OCI-M2 (cell line): ENCODE data around the gene ENKD1.
"Not testable (repeated sequence)": the region's sequence is repeated elsewhere in the genome, so short reads cannot be mapped to it uniquely, and the experiment has no call there.

ENCODE experiments used
- DNase-seq: peaks from one replicate; lab custom pipeline; 2025; ENCODE audit not compliant: unreplicated experiment; lab: John Stamatoyannopoulos, UW

ENKD1 gene, protein sequence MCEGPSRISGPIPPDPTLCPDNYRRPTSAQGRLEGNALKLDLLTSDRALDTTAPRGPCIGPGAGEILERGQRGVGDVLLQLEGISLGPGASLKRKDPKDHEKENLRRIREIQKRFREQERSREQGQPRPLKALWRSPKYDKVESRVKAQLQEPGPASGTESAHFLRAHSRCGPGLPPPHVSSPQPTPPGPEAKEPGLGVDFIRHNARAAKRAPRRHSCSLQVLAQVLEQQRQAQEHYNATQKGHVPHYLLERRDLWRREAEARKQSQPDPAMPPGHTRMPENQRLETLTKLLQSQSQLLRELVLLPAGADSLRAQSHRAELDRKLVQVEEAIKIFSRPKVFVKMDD

DNA sequence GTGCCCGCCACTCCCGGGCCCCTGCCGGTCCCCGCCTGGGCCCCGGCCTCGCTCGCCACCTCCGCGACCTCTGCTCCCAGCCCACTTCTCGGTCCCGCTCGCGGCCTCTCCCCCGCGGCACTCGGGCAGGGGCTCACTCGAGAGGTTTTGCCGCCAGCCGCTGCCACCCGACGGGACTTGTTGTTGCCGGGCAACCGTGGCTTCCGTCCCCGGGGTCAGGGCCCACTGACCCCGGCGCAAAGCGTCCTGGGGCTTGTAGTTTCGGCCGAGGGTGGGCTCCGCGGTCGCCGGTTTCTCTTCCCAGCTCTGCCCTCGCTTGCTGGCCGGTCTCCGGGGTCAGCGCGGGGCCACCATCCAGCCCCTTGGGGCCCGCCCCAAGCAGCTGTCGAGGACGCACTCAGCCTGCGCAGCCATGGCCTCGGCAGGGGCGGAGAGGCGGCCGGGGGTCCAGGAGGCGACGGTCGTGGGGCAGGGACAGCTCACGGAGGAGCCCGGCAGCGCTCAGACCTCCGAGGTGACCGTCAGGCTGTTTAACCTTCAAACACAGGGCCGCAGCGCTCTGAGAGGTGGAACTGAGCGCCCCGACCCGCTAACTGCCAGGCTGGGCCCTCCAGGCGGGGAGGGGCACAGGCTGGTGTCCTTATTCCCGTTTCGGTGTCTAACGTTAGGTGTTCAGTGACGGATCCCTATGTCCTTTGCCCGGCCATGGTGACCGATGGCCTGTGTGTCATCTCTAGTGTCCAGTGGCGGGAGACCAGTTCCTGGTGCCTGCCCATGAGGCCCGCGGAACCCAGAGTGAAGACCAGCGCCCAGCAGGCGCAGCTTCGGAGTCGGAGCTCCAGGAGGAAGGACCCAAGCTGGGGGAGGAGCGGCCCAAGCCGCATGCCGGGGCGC lies at the start of gene ENKD1, which contains the start of gene C16orf86:
Gene ENKD1, minus strand, starts transcription at position 192 of the 894 bp plus-strand sequence. CDS start 308 bp downstream, outside the sequence.
Gene C16orf86, plus strand, starts transcription at position 256 of the 894 bp plus-strand sequence. Its CDS starts 157 bp downstream, at position 413.
- no peak for DNase-seq

GRCh38 chr16:67716097-67716496 lies 49.5 kb upstream of the ENKD1 start:
- no peak for DNase-seq

GRCh38 chr16:67714522-67714921 lies 48.0 kb upstream of the ENKD1 start:
- DNase-seq: no peak

- no peak for DNase-seq
These were observed 47.2 kb upstream of the ENKD1 start for GRCh38 chr16:67713647-67714273.

- DNase-seq: no peak
These were observed 44.1 kb upstream of the ENKD1 start for GRCh38 chr16:67710607-67711006.

DNA sequence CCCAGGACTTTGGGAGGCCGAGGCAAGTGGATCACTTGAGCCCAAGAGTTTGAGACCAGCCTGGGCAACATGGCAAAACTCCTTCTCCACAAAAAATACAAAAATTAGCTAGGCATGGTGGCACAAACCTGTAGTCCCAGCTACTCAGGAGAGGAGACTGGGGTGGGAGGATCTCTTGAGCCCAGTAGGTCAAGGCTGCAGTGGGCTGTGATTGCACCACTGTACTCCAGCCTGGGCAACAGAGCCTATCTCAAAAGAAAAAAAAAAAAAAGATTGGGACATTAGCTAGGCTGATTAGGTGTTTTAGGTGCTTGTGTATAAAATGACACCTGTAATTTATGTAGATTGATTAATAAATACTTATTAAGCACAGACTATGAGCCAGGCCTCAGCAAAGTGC lies 42.5 kb upstream of the ENKD1 start:
- no peak for DNase-seq

DNA sequence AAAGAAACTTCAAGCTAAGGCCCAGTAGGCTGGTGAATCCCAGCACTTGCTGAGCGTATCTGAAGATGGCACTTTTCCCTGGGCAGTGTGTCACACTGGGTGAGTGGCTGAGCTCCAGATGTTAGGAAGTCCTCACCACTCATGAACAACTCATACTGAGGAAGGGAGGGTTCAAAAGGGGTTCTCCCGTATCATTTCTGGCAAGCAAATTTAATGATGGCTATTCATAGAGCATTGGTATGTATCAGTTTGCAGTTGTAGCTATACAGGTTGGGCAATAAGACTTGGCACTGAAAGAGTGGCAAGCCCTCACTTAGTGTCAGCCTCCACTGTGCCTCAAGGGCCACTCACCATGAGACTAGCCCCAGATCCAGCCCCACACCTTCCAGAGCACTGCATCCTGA lies 41.8 kb upstream of the ENKD1 start:
- DNase-seq: no peak

DNA sequence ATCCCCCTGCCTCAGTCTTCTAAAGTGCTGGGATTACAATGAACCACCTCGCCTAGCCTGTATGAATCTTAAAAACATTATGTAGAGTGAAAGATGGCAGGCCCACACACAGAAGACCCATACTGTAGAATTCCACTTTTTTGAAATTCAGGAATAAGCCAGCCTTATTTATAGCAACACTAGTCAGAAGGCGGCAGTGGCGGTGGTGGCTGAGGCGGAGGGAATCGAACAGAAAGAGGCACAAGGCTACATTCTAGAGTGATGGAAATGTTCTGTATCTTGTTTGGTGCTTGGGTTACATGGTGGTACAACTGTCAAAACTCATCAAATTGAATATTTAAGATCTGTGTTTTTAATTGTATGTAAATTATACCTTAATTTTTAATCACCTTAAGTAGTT lies 41.2 kb upstream of the ENKD1 start:
- DNase-seq: no peak

GRCh38 chr16:67707210-67707609 lies 40.7 kb upstream of the ENKD1 start:
- no peak for DNase-seq

GRCh38 chr16:67704110-67704509 lies 37.6 kb upstream of the ENKD1 start:
- DNase-seq: no peak

DNA sequence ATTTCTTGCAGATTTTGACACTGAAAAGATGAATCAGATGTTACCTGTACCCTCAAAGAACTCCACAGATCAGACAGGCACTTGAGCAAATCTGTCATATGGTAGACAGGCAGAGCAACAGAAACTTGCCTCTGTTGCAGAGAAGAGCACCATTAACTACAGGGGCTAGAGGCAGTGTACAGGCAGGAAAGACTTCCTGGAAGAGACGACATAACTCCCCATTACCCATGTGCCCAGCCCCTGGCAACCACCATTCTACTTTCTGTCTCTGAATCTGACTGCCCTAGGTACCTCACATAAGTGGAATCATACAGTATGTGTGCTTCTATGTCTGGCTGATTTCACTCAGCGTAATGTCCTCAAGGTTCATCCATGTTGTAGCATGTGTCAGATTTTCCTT lies 37.1 kb upstream of the ENKD1 start:
- DNase-seq: no peak

DNA sequence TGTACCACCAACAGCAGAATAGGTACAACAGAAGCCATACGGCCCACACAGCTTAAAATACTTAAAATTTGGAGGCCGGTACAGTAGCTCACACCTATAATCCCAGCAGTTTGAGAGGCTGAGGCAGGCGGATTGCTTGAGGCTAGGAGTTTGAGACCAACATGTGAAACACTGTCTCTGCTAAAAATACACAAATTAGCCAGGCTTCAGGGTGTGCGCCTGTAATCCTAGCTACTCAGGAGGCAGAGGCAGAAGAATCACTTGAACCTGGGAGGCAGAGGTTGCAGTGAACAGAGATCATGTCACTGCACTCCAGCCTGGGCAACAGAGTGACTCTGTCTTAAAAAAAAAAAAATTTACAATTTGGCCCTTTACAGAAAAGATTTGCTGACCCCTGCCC lies 35.6 kb upstream of the ENKD1 start:
- DNase-seq: no peak

DNA sequence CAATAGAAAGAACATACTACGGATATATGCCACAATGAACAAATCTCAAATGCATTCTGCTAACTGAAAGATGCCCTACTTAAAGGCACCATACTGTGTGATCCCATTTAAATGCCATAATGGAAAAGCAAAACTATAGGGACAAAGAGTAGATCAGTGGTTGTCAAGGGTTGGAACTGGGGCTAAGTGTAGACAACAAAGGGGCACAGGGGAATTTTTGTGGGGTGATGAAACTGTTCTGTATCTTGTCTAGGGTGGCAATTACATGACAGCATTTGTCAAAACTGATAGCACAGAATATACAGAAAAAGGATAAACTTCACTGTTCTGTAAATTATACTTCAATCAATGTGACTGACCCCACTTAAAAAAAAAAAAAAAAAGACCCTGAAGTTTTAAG lies 34.9 kb upstream of the ENKD1 start:
- no peak for DNase-seq

GRCh38 chr16:67699265-67699664 lies 32.7 kb upstream of the ENKD1 start:
- no peak for DNase-seq

DNA sequence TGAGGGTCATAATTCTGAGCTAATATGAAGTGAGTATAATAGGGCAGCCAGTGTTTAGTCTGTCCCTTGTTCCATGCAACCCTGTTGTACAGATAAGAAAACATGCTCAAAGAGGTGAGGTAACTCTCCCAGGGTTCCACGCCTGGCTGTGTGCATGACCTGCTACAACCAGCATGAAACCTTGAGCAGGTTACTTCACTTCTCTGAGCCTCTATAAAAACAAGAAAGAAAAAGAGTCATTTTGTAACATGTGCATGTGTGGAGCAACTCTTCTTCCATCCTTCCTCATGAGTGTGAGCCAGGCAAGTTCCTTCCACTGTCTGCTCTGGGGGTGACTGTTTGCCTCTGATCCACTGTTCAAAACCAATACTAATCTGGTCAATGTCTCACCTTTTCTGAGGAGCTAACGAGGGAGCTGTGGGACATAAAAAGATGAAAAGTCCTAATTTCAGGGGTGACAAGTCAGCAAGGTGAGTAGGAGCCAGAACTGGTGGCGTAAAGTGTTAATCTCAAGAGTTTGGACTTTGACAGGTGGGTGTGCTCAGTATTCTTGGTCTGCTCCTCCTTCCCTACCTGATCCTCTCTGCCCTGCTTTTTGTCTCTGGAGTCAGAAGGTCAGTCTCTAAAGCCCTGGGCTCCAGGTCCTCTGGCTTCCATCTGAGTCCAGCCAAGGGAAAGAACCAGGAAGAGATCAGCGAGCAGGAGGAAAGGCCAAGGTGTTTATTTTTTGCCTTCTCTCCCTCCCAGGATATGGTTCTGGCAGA lies 31.1 kb upstream of the ENKD1 start:
- DNase-seq: no peak

GRCh38 chr16:67694611-67695010 lies 28.1 kb upstream of the ENKD1 start:
- DNase-seq: no peak

DNA sequence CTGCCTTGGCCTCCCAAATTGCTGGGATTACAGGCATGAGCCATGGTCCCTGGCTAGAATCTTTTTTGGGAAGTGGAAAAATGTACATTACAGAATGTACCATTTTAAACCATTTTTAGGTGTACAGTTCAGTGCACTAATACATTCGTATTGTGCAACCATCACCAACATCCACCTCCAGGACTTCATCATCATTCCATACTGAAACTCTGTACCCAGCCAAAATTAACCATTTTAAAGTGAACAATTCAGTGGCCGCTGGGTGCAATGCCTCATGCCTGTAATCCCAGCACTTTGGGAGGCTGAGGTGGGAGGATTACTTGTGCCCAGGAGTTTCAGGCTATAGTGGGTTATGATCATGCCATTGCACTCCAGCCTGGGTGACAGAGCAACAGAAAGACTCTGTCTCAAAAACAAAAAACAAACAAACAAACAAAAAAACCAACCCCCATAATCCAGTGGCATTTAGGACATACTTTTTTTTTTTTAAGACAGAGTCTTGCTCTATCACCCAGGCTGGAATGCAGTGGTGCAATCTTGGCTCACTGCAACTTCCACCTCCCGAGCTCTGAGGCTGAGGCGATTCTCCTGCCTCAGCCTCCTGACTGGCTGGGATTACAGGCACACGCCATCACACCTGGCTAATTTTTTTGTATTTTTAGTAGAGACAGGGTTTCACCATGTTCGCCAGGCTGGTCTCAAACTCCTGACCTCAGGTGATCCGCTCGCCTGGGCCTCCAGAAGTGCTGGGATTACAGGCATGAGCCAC lies 27.2 kb upstream of the ENKD1 start:
- not testable (repeated sequence) for DNase-seq

- no peak for DNase-seq
These were observed 19.0 kb upstream of the ENKD1 start for GRCh38 chr16:67685388-67686112.

GRCh38 chr16:67683767-67684166 lies 17.2 kb upstream of the ENKD1 start:
- DNase-seq: no peak
